Mesothelial cell of epicardium (in vitro differentiated cells): ENCODE results near the gene GRPR. TPM values are rescaled to one million over a fixed set of nuclear protein-coding genes. Genes with fewer than 3 reads are reported as not detected.
A peak's percentile ranks its signal among the peaks of the same experiment; 100 is the strongest.

ENCODE experiments used
- DNase-seq, 2 experiments: peaks; one replicate each; pipeline ENCODE4 v3.0.0; 2021; ENCODE audit warnings: low spot score in 2 of 2; ENCODE audit not compliant: unreplicated experiment in 2 of 2
- H3K27ac Mint-ChIP-seq: 2 replicates; pipeline ENCODE4 v1.8.0; 2021; ENCODE audit warnings: mixed read lengths
- H3K27me3 Mint-ChIP-seq: 2 replicates; pipeline ENCODE4 v1.8.0; 2021; ENCODE audit warnings: low read depth, mixed read lengths
- H3K36me3 Mint-ChIP-seq: 2 replicates; pipeline ENCODE4 v1.8.0; 2021; ENCODE audit warnings: mixed read lengths
- H3K4me1 Mint-ChIP-seq: 2 replicates; pipeline ENCODE4 v1.8.0; 2021; ENCODE audit warnings: mixed read lengths
- H3K4me3 Mint-ChIP-seq: 2 replicates; pipeline ENCODE4 v1.8.0; 2021; ENCODE audit warnings: mild to moderate bottlenecking, moderate library complexity, mixed read lengths
- H3K9me3 Mint-ChIP-seq: 2 replicates; pipeline ENCODE4 v1.8.0; 2021; ENCODE audit warnings: mixed read lengths
- CTCF ChIP-seq: fragments of 200-600 bp; sonication (generic); IDR thresholded peaks from one replicate; pipeline ENCODE4 v1.5.0; 2021; ENCODE audit warnings: antibody characterized with exemption; ENCODE audit not compliant: unreplicated experiment
- total RNA-seq: library from RNA; stranded (reverse); gene quantifications from 3 replicates; pipeline ENCODE4 v1.2.1, GENCODE V29; 2021

The GRPR gene
- total RNA-seq, 1 donor from 2014 or later = 1.7 TPM

GRCh38 chrX:16137416-16138107 is 14.2 kb downstream of the GRPR start:
- no peak overlapping the region for H3K4me3 Mint-ChIP-seq
- H3K9me3 Mint-ChIP-seq = peaks cover 11% of the 10 kb centered on the region
- H3K4me1 Mint-ChIP-seq = peaks cover 32% of the 10 kb centered on the region
- H3K27me3 Mint-ChIP-seq = no peaks in the 10 kb centered on the region
- no peak for TF ChIP-seq CTCF
- no peak overlapping the region for H3K27ac Mint-ChIP-seq
- no peak for DNase-seq
- H3K36me3 Mint-ChIP-seq = no peaks in the 10 kb centered on the region

GRCh38 chrX:16138108-16138427 is 14.7 kb downstream of the GRPR start:
- no peak for TF ChIP-seq CTCF
- no peak for DNase-seq
- H3K9me3 Mint-ChIP-seq = peaks cover 12% of the 10 kb centered on the region
- H3K4me3 Mint-ChIP-seq = no peak overlapping the region
- H3K27me3 Mint-ChIP-seq = no peaks in the 10 kb centered on the region
- no peaks in the 10 kb centered on the region for H3K36me3 Mint-ChIP-seq
- no peak overlapping the region for H3K27ac Mint-ChIP-seq
- H3K4me1 Mint-ChIP-seq = peaks cover 35% of the 10 kb centered on the region

- peaks cover 18% of the 10 kb centered on the region for H3K9me3 Mint-ChIP-seq
- TF ChIP-seq CTCF = no peak
- DNase-seq = no peak
- peaks cover 3% of the 10 kb centered on the region for H3K36me3 Mint-ChIP-seq
- H3K27ac Mint-ChIP-seq = peak overlapping the region; percentile 7
- H3K27me3 Mint-ChIP-seq = no peaks in the 10 kb centered on the region
- peaks cover 40% of the 10 kb centered on the region for H3K4me1 Mint-ChIP-seq
- H3K4me3 Mint-ChIP-seq = no peak overlapping the region
Measured at GRCh38 chrX:16140448-16140847, 17.1 kb downstream of the GRPR start.

- H3K9me3 Mint-ChIP-seq = peaks cover 18% of the 10 kb centered on the region
- no peak for TF ChIP-seq CTCF
- peak overlapping the region; percentile 28 for H3K27ac Mint-ChIP-seq
- DNase-seq = no peak
- no peaks in the 10 kb centered on the region for H3K27me3 Mint-ChIP-seq
- peaks cover 3% of the 10 kb centered on the region for H3K36me3 Mint-ChIP-seq
- H3K4me1 Mint-ChIP-seq = peaks cover 34% of the 10 kb centered on the region
- no peak overlapping the region for H3K4me3 Mint-ChIP-seq
Measured at GRCh38 chrX:16140983-16141382, 17.6 kb downstream of the GRPR start.

GRCh38 chrX:16141422-16142245 is 18.3 kb downstream of the GRPR start:
- Mint-ChIP-seq H3K27me3 (no peaks in the 10 kb centered on the region), H3K4me3 (no peak overlapping the region), H3K27ac (peak overlapping the region; percentile 28), H3K9me3 (peaks cover 18% of the 10 kb centered on the region), H3K4me1 (peaks cover 33% of the 10 kb centered on the region), H3K36me3 (peaks cover 3% of the 10 kb centered on the region)
- no peak for DNase-seq
- TF ChIP-seq CTCF = no peak
